Activated naive CD8-positive, alpha-beta T cell treated with anti-CD3 and anti-CD28 coated beads, Interleukin-2, amount 50 U/mL, for 16 hours (primary cell): ENCODE measurements around the gene JAKMIP1.

Experiments used
- DNase-seq: peaks from one replicate; pipeline ENCODE4 v3.0.0-alpha.2; 2020; ENCODE audit warnings: low read depth, low spot score

The JAKMIP1 gene

DNA sequence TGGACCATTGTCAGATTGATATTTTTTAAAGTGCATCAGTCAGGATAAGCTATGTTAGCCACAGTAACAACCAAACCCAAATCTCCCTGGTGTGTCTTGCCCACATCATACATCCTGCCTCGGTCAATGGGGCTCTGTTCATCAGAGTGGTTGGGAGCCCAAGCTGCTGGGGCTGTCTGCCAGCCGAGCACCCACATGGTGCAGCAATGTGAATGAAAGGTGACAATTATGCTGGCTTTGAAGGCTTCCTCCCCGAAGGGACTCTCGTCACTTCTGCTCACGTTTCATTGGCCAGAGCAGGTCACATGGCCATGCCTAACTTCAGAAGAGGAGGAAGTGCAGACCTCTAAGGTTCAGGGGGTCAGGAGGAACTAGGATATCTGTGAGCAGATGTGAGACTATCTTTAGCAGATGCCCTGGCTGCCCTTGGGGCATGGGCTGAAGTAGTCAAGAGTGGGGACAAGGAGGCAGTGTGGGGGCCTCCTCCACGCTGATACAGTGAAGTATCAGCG lies 1.3 kb upstream of the JAKMIP1 start:
- no peak for DNase-seq

DNA sequence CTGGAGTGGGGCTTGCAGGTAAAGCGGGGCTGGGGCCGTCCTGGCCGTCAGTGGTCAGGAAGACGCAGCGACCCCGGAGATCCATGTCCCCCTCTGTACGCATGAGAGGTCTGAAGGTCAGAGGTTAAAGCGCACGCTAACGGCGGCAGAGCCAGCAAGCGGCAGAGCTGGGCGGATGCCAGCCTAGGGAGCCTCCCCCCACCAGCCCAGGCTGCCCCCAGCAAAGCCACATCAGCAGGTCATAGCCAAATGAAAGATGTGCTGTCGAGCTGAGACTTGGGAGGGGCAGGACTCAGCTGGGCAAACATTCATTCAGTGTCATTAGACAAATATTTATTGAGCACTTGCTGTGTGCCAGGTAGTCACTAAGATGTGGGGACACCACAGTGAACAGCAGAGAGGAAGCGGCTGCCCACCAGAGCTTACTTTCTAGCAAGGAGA lies 593 bp upstream of the JAKMIP1 start:
- DNase-seq, result no peak

DNA sequence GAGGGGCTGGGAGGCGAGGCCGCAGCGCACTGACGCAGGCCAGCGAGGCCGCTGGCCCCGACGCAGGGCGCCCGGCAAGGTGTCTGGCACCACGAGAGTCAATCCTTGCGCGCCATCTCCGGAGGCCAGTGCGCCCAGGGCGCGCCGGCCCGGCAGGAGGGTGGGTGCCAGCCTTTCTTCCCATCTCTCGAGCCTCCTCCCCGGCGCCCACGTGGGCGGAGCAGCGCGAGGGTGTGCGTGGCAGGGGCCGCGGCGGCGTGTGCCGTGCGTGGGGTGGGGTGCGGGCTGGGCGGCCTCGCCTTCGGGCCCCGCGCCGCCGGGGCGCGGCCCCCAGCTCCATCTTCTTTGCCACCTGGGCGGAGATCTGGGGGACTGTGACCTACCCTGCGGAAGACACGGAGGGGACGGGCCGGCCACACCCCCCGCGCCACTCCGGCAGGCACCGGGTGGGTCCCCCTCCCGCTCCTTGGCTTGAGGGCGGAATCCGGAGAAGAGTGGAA lies 877 bp downstream of the JAKMIP1 start:
- no peak for DNase-seq

DNA sequence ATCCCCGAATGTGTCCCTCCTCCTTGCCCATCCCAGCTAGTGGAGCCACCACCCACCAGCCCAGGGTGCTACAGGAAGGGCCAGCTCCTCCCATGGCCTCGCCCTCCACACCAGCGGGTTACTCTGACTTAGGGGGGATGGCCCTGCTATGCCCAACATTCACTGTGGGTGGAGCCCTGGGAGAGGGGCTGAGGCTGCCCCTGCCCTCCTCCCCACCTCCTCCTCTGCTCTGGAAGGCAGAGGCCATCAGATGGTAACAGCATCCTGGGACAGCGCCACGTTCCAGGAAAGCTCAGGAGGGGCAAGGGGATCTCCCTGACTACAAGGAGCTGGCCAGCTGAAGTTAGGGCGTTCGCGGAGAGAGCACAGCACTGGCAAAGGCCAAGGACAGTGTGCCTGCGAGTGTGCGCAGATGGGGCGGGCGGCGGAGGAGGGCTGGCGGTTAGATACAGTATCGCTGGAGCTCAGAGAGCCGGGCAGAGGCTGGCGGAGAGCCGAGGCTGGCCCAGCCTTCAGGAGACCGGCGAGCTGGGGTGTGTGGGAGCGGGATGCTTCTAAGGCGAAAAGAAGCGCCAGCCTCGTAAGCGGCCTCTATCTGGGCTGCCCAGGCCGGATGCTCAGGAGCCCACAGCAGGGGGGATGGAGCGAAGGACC lies 1.5 kb downstream of the JAKMIP1 start:
- DNase-seq, result no peak

DNA sequence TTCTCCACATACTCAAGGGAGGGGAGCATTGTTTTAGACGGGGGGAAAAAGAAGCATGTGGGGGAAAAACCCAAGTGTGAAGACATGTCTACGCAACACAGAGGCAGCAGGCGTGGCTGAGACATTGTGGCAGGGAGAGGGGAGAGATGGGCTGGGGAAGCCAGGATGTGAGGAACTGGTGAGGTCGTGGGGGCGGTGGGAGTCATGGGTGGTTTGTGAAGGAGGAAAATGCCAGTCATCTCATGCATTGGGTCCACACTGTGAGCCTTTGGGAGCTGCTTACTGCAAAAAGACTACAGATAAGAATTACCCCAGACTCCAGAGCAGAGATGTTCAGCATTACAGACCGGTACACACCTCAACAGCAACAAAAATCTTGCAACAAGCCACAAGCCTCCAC lies 2.1 kb downstream of the JAKMIP1 start:
- DNase-seq, result no peak

DNA sequence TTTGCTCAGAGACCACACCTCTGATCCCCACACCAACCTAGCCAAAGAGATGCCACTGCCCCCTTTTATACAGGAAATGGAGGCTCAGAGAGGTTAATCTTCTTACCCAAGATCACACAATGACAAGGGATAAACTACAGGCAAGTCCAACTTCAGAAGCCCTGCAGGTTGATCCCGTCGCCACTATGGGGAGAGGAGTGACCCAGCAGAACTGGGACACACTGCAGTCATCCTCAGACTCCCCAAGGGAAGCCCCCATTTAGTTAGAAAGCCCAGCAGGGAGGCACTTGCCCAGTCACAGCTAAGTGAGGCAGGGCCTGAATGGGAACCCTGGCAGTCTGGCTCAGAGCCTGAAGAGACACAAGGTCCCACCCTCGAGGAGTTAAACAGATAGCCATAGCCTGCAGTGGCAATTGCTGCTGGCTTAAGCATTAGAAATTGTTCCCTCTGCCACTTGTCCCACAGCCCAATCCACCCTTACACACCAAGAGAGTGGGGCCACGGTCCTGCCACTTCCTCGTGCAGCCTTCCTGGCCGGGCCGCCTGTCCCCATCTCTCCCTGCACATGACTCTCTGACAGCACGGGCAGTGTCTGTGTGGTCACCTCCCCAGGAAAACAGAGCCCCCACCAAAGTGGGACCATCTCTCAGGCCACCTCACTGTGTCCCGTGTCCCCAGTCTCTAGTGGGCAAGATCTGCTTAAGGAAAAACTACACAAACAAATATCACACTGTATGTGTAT lies 2.7 kb downstream of the JAKMIP1 start:
- DNase-seq, result no peak

DNA sequence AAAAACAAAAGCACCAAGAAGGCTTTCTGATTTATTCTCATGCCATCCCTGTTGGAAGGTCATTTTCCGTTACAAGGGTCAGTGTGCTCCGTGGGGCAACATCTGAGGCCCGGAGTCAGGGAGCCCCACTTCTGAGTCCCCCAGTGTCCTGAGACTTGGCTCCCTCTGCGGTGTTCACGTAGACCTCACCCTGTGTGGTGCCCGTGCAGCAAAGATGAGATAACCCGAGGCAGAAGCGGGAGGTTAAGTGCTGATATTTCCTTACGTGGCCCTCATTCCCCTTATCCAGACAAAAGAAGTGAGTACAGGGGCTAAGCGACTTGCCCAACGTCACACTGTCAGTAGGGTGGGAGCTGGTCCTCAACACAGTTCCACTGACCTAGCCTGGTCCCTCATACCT lies 3.5 kb downstream of the JAKMIP1 start:
- DNase-seq, result no peak

DNA sequence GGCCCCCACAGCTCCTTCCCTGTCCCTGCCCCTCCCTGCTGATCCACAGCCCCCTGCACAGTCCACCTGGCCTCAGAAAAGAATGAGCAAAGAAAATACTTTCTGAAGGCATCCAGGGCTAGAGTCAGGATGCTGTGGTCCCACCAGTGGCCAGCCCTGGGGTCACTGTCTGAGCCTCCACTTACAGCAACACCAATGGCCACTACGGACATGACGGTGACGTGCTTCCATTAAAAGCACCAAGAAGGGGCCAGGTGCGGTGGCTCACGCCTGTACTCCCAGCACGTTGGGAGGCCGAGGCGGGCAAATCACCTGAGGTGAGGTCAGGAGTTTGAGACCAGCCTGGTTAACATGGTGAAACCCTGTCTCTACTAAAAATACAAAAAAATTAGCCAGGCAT lies 4.0 kb downstream of the JAKMIP1 start:
- DNase-seq, result no peak

DNA sequence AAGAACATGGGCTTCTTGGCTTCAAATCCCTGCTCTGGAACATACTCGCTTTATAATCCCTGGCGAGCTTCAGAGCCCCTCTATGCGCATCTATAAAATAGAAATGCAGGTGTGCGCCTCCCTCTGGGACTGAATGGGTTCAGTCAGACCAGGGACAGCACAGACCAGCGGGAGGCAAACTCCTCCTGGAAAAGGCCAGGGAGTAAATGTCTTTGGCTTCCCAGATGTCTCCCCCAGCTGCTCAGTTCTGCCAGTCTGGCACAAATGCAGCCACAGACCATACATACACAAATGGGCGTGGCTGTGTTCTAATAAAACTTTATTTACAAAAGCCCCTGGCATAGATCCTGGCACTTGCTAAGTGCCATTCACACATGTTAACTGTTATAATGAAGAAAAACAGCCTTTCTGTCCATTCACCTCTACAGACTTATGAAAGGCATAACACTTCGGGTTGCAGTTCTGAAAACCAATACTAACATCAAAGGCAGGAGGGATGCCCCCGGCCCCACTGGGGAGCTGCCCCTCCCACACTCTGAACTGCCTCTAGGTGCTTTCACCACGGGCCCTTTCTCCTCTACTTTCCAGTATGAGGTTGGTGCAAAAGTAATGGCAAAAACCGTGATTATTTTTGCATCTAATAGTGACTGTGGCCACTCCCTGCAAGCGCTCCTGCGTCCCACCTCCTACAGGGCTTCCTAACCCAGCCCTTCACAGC lies 4.6 kb downstream of the JAKMIP1 start:
- DNase-seq, result no peak

DNA sequence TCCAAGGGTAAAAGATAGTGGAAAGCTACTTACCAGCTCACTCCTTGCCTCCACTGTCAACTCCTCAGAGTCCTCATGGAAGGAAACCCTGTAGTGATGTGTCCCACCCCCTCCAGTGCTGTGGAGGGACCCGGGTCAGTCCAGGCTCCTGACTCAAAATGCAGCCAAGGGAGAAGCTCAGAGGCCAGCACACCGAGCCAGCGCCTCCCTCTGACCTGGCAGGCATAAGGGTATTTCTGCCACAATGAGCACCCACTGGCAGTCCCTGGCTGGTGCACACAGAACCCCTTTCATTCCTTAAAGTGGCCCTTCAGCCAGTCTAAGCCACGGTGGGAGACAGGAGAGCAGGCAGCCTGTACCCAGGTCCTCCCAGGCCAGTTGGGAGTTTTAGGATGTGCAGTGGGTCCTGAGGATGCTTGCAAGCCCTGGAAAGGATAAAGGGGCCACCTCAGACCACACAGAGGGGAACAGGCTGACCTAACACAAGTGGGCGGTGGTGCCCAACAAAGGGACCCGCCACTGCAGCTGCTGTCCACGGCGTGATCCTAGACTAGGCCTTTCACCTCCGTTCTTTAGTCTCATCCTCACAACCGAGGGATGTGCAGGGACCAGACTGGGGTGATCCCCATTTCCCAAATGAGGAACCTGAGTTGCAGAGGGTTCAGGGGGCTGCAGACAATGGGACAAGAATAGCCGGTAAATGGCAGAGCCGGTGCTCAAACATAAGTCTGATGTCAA lies 5.7 kb downstream of the JAKMIP1 start:
- no peak for DNase-seq

DNA sequence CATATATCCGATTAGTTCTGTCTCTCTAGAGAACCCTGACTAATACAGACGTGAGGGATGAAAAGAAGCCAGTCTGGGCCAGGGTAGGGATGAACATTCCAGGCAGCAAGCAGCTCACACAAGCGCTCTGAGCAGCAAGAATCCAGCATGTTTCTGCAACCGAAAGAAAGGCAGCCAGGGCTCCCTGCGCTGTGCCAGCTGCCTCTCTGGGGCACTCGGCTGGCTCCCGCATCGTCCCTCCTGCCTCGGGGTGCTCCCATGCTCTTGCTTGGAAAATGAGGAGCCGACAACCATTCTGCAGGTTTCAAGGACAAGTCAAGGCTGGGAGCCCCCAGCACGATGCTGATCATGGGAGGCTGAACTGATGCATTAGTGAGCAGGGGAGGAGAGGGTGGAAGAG lies 7.0 kb downstream of the JAKMIP1 start:
- DNase-seq, result no peak

DNA sequence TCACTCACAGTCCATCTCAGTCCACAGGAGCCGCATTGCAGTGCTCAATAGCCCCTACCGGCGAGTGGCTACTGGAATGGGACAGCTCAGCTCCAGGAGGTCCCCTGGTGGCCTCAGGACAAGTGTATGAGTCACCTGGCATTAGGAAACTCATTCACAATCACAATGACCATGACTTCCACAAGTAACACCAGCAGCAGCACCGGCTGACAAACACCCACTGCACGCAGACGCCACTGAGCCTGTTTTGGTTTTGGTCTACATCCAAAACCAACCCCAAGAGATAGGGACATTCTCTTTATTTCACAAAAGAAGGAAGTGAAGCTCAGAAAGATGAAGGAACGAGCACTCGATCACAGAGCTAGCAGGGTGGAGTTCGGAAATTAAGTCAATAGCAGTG lies 8.1 kb downstream of the JAKMIP1 start:
- DNase-seq, result no peak

DNA sequence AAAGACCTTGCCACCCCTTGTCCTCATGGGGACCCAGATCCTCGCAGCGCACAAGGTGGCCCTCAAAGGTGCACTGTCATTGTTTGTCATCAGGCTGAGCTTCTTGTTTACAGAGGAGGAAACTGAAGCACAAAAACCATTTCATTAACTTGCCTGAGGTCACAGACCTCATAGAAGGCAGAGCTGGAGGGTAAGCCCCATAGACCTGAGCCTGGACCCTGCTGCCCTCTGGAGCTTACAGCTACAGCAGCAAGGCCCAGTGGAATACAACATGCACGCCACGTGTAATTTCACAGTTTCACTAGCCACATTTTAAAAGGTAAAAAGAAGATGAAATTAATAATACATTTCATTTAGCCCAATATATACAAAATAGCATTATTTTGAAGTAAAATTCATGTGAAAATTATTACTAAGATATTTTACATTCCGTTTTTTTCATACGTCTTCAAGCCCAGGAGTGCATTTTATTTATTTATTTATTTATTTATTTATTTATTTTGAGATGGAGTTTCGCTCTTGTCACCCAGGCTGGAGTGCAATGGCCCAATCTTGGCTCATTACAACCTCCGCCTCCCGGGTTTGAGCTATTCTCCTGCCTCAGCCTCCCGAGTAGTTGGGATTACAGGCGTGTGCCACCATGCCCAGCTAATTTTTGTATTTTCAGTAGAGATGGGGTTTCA lies 8.8 kb downstream of the JAKMIP1 start:
- DNase-seq, result no peak

DNA sequence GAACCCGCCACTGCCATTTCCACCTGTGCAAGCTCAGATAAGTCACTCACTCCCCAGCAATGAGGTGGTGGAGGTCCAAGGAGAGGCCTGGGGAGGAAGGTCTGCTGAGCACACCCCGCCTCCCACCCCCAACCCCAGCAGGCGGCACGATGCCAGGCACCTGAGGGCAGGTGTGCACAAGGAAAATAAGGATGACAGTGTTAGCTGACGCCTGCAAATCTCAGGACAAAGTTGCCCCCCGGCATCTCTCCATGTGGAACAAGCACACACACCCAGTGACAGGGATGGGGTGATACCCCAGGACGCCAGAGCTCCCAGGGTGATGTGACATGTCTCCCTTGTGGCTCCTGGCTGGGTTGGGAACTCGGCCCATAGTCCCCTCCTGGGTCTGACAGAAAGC lies 9.9 kb downstream of the JAKMIP1 start:
- DNase-seq, result no peak

DNA sequence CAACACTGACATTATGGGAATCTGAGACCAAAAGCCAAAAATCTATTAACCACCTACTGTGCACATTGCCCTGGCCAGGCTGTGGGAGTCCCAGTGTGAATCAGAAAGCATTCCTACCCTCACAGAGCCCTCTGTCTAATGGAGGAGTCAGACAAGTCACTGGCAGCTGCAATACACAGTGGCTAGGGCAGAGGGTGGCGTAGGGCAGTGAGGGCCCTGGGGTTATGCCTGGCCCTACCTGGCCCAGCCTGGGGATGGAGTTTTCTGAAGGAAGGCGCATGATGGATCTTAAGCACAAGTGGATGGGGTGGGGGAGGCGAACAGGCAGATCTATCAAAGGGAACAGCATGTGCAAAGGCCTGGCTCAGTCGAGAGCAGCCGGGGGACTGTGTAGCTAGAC lies 10.8 kb downstream of the JAKMIP1 start:
- DNase-seq, result no peak

DNA sequence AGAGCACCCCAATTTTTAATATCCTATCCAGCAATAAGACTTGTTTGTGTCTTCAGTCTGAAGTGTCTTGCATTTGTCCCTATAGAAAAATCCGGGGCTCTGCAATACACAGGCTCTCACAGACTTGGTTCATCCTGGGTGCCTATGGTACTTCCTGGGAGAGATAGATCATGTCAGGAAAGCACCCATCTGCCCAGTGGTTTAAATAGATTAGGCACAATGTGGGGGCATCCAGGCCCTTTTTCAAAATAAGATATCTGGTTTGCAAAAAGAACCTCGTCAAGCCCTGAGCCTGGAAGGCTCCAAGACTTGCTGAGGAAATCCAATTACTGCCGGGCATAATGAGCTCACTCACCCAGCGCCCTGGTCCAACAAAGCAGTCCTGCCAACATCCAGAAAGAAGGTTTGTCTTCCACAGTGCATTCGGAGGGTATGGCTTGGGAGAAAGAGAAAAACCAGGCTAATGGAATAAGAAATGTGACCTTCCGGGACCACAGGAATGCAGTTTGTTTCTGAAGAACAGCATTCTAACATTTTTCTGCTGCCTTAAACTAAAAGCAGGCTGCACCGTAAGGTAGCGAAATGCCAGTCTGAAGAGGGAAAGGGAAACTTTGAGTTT lies 11.6 kb downstream of the JAKMIP1 start:
- DNase-seq, result no peak

DNA sequence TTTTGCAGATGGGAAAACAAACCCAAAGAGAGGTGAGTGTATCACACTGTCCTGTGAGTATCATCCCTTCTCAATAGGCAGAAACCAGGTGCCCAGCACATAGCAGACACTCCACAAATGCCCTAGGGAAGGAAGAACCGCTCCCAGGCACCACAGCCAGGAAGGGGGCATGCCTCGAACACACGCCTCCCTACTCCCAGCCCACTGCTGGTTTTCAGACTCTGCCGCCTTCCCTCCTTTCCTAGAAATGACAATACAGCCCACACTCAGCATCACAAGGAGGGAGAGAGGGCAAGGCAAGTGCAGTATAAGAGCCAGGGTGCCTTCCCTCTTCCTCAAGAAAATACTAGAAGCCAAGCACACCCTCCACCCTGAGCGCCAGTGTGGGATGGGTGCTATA lies 16.2 kb downstream of the JAKMIP1 start:
- no peak for DNase-seq

DNA sequence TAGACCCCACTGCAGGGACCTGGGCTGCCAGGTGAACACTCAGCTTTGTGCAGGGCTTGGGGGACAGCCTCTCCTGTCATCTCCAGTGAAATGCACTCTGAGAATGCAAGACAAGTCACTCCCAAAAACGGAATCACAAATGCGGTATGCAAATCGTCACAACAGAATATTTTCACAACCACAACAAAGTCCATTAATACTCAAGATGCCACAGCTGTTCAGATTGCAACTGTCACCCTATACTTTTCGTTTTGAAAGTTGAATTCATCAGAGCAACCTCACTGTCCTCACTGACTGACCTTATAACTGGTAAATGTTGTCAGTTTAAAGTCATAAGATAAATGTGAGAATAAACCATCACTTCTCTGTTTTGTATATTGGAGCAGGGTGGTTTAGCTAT lies 16.6 kb downstream of the JAKMIP1 start:
- DNase-seq, result no peak

DNA sequence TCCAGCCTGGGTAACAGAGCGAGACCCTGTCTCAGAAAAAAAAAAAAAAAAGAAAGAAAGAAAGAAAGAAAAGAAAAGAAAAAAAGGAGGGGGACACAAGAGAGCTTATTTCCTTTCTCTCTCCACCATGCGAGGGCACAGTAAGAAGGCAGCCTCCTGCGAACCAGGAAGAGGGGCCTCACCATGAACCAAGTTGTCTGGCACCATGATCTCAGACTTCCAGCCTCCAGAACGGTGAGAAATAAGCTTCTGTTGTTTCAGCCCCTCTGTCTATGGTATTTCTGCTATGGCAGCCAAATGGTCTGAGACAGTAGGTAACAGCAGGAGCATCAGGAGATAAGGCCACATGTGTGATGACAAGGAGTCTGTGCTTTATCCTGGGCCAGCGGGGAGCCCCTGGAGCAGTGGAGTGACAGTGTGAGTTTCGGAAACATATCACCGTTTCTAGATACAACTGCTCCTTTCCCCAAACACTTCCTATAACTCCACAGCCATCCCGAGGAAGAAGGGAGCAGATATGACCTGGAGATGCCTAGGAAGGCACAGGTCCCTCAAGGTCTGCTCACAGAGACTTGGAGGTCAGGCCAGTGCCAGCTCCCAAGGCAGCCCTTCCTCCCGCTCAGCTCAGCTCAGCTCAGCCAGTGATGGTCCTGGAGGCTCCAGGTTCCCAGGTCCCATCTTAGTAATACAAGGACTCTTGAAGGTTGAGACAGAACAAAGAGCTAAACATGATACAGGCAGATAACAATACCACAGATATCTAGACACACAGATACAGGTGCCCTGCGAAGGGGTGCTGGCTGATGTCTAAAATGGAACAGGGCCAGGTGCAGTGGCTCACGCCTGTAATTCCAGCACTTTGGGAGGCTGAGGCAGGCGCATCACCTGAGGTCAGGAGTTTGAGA lies 17.7 kb downstream of the JAKMIP1 start:
- DNase-seq, result no peak
